Measurements from ENCODE around the gene SH2D1B.

DNA sequence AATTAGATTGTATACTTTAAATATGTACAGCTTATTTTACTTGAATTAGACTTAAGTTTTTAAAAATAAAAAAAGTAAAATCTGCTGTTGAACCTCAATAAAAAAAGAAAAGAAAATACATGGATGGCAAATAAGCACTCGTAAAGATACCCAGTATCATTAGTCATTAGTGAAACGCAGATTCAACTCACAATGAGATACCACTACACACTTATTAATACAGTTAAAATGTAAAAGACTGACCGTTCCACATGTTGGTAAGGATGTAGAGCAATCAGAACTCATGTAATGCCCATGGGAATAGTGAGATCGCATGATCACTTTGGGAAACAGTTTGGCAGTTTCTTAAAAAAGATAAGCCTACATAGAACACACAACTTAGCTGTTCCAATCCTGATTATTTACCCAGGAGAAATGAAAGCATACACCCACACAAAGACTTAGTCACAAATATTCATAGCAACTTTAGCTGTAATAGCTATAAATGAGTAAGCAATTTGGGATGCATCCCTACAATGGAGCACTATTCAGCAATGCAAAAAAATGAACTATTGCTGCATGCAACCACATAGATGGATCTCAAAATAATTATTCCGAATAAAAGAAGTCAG lies 7.3 kb downstream of the SH2D1B start:
- no peak for TF ChIP-seq FOS (IDR thresholded peaks at IDR 0.05; ENCODE audit: borderline replicate concordance, insufficient read depth, low read length)
- TF ChIP-seq, protein P1, sequence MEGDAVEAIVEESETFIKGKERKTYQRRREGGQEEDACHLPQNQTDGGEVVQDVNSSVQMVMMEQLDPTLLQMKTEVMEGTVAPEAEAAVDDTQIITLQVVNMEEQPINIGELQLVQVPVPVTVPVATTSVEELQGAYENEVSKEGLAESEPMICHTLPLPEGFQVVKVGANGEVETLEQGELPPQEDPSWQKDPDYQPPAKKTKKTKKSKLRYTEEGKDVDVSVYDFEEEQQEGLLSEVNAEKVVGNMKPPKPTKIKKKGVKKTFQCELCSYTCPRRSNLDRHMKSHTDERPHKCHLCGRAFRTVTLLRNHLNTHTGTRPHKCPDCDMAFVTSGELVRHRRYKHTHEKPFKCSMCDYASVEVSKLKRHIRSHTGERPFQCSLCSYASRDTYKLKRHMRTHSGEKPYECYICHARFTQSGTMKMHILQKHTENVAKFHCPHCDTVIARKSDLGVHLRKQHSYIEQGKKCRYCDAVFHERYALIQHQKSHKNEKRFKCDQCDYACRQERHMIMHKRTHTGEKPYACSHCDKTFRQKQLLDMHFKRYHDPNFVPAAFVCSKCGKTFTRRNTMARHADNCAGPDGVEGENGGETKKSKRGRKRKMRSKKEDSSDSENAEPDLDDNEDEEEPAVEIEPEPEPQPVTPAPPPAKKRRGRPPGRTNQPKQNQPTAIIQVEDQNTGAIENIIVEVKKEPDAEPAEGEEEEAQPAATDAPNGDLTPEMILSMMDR (IDR thresholded peaks at IDR 0.05; ENCODE audit: extremely low read depth in 1 of 2, insufficient read depth in 1 of 2, low read depth in 1 of 2, low read length in 2 of 2): no peak
- TF ChIP-seq POLR2A (IDR thresholded peaks at IDR 0.05; ENCODE audit: low read depth, low read length): no peak
